Measurements from ENCODE around the gene CALU.
A peak's percentile ranks its signal among the peaks of the same experiment; 100 is the strongest.

CALU gene

DNA sequence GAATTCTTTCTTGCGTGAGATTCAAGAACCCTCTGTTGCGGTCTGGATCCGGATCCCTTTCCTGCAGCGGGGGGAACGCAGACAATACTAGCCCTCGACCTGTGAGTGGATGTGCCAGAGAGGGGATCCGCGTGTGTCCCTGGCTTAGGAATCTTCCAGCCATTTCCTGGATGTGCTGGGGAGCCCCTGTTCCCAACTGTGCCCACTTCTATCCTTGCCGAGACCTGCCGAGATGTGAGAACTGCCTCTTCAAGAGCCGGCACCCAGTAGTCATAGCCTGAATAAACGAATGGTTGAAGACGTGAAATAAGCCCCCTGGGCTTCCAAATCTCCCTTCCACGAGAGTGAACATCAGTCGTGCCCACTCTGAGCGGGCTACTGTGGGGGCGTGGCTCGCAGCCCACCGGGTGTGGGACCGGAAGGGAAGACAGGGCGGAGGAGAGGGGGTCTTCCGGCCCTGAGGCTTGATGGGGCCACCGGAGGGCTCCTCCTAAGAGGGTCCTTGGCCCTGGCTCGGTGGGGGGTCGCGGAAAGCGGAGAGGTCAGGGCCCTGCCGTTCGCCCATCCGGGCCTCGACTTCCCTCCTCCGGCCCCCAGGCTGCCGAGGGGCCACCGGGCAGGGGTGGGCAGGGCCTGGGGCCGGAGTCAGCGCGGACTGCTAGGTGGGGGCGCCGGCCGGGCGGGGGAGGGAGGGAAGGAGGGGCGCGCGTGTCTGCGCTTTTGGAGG is 51.3 kb downstream of the CALU start:
- no peak for DNase-seq

DNA sequence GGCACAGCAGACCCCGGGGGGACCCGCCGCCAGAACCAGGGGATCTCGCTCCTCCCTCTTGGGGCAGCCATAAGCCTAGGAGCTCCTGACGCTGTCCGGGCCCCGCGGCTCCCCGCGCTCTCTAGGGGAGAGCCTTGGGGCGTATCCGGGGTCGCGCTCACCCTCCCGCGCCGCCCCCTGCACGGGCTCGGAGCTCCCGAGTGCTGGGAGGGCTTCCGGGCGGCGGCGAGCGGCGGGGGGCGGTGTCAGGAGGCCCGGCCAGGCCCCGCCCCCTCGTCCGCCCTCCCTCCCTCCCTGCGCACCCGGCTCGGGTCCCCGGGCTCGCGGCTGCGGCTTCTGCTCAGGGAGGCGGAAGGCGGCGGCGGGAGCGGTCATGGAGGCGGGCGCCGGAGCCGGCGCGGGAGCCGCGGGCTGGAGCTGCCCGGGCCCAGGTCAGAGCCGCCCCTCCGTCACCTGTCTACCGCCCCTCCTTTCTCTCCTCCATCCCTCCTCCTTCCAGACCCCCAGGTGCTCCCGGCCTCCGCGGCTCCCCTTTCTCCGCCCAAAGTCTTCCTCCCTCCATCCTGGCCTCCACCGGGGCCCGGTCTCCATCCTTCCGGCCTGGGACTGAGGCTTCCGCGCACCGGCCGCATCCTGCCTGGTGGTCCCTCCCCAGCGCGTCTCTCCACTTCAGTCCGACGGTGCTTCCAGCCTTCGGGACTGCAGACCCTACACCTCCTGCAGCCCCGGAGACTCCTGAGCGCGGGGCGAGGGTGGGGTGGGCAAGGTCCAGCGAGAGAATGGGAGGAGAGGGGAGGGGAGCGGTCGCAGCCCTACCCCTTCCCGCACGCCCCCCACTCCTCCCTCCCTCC is 52.2 kb downstream of the CALU start, which contains the start of gene CCDC136:
CCDC136 (plus strand) TSS at position 848 of the 851 bp plus-strand sequence. CDS start 444 bp downstream, outside the sequence.
- peak; percentile 75 for DNase-seq

DNA sequence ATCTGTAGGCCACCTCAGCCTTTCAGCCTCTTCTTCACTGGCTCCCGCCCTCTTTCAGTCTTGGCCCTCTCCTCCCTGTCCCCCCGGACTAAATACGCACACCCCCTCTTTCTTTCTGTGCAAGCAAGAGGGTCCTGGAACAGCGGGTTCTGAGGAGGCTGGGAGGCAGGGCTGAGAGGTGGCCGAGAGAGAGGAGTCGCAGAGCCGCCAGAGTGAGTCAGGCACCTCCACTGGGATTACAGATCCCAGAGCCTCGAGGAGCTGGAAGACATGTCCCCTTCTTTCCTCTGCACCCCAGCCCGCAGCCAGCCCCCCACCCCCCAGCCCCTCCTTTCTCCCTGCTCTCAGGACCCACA is 52.8 kb downstream of the CALU start:
- no peak for DNase-seq

- DNase-seq: no peak
These were observed 53.5 kb downstream of the CALU start for GRCh38 chr7:128792471-128793180.

DNA sequence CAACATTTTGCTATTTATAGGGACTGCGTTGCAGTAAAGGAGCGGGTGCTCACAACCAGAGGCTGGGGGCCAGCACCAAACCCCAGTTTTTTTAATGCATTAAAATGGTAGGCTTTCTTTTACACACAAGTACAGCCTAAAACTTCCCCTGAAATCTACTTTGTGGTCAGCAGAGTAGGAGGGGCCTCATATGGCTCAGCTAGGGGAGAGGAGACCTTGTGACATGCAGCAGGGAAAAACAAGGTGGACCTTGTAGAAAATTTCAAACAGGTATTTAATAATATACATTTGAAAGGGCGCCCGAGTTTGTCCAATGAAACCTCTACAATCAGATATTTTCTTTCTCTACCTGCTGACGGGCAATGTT is 54.0 kb downstream of the CALU start:
- no peak for DNase-seq

GRCh38 chr7:128794020-128794419 is 54.9 kb downstream of the CALU start:
- DNase-seq: peak; percentile 51

GRCh38 chr7:128794436-128794835 is 55.3 kb downstream of the CALU start:
- DNase-seq: no peak

DNA sequence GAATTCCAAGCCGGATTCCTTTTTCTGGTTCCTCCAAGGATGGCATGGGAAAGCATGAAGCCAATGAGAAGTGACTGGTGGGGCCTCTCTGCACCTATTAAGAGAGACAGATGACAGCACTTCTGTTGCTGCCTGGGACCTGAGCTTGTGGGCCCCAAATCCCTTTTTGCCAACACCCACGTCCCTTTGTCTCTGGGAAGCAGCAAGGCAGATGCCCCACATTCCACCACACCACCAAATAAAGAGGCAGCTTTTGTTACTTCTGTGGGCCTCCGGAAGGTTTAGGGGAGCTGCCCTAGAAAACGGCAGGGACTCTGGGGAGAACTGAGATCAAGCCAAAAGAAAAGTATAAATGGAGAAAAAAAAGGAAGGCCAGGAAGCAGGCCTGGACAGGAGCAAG is 56.0 kb downstream of the CALU start:
- DNase-seq: no peak

DNA sequence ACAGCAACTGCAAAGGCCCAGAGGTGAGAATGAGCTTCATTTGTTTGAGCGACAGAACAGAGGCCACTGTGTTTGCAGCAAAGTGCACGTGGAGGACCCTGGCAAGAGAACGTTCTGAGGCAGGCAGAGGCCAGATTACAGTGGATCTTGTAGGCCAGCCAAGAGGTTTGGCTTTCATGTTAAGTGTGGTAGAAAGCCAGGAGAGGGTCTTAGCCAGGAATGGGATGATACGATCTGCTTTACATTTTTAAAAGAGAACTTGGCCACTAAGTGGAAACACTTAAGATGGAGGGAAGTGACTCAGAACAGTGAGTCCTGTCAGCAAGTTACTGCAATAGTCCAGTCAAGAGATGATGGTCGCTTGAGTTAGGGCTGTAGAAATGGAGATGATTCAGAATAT is 57.2 kb downstream of the CALU start:
- no peak for DNase-seq

- no peak for DNase-seq
These were observed 60.3 kb downstream of the CALU start for GRCh38 chr7:128799451-128799850.

GRCh38 chr7:128800567-128800966 is 61.4 kb downstream of the CALU start:
- DNase-seq: no peak

GRCh38 chr7:128801003-128801402 is 61.8 kb downstream of the CALU start:
- no peak for DNase-seq

- DNase-seq: no peak
These were observed 62.7 kb downstream of the CALU start for GRCh38 chr7:128801667-128802418.

DNA sequence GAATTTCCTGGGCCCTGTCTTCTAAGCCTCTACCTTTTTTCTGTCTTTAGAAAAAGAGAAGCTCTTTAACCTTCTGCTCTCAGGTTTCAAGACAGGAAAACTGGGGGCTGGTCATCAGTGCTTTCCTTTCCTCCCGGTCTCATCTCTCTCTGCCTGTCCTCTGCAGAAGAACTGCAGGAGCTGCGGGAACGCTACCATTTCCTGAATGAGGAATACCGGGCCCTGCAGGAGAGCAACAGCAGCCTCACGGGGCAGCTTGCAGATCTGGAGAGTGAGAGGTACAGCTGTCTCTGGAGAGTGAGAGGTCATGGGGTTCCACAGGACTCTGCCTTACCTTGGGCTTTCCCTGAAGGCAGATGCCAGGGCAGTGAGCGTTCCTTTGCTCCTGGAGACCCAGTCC is 65.3 kb downstream of the CALU start:
- DNase-seq: no peak

DNA sequence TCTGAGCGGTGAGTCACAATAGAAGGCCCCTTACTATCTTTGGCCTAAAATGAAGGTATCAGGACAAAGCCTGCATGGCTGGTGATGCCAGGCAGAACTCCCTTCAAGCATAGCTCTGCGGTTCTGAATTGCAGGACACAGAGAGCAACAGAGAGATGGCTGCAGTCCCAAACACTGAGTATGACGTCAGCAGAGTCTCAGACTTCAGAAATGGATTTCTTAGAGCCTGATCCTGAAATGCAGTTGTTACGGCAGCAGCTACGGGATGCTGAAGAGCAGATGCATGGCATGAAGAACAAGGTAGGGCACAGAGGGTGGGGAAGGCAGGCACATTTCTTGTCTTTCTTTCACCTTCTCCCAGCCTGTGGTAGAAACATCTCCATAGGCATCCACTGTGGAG is 66.1 kb downstream of the CALU start:
- no peak for DNase-seq

GRCh38 chr7:128807191-128807590 is 68.0 kb downstream of the CALU start:
- no peak for DNase-seq

DNA sequence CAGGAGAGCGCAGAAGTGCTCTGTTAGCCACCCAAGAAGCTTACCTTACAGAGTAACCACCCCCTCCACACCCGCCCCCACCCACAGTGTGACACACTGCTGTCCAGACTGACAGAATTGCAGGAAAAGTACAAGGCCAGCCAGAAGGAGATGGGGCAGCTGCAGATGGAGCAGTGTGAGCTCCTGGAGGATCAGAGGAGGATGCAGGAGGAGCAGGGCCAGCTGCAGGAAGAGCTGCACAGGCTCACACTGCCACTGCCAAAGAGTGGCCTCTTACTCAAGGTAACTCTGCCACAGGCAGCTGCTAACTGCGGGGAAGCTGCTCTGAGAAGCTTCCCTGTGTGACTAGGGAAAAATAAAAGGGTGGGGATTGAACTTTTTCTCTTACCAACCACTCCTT is 70.2 kb downstream of the CALU start:
- DNase-seq: no peak

GRCh38 chr7:128810473-128810872 is 71.3 kb downstream of the CALU start:
- DNase-seq: no peak

- no peak for DNase-seq
These were observed 71.8 kb downstream of the CALU start for GRCh38 chr7:128810997-128811396.

- no peak for DNase-seq
These were observed 72.7 kb downstream of the CALU start for GRCh38 chr7:128811631-128812430.

GRCh38 chr7:128812514-128813168 is 73.5 kb downstream of the CALU start:
- DNase-seq: no peak

- no peak for DNase-seq
These were observed 75.3 kb downstream of the CALU start for GRCh38 chr7:128814499-128814898.
